Retina (tissue), 1 donor: Measurements from ENCODE around the gene ZNF222.

ENCODE experiments used
- DNase-seq: peaks from one replicate; pipeline ENCODE4 v3.0.0-alpha.2; 2016

ZNF222 gene

DNA sequence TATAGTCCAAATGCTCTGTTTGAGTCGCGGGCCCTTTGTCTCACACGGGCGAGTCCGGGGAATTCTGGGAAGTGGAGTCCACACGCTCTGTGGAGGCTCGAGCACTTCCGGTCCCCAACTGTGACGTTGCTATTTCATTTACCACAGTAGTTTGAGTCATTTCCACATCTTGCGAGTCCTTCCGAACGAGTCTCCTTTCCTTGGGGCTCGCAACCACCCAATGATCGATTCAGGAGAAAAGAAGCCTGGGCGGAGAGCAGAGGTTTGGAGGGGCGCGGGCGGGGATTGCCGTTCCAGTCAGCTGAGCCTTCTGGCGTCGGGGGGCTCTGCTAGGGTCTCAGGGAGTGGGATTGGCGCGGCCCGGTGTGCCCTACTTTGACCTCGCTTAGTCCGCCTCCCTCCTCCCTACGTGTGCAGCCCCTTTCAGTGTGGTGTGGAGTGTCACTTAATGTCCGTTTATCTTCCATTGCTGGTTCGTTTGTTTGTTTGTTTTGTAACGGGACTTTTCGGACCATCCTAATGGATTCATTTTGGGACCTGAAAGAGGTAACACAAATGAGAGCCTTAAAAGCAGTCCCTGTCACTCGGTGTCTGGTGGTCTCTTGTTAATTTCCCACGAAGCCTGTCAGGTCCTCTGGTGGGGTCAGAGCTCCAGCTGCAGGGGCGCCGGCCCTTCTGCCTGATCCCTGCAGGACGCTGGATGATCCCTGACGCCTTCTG, at the start of gene ZNF222:
ZNF222 (plus strand) TSS at position 163 of the 720 bp plus-strand sequence; CDS start at position 221, 58 bp downstream.
- peak; percentile 91 for DNase-seq

DNA sequence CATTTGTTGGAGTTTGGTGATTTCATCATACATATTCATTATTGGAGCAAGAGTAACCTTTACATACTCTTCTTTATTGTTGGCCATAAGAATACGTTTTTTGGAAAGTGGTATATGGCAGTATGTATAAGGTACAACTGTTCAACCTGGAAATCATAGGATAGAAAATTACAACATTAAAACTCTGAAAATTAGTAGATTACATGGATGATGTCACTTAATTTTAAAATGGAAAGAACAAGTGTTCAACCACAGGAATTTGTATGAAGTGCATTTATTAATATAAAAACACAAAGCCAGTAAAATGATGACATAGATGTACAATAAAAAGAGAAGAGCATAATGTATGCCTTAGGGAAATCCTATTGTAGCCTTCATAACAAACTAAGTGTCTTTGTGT, 48.4 kb upstream of the ZNF222 start:
- no peak for DNase-seq

- DNase-seq: no peak
These were observed 41.7 kb upstream of the ZNF222 start for GRCh38 chr19:43983544-43983911.

DNA sequence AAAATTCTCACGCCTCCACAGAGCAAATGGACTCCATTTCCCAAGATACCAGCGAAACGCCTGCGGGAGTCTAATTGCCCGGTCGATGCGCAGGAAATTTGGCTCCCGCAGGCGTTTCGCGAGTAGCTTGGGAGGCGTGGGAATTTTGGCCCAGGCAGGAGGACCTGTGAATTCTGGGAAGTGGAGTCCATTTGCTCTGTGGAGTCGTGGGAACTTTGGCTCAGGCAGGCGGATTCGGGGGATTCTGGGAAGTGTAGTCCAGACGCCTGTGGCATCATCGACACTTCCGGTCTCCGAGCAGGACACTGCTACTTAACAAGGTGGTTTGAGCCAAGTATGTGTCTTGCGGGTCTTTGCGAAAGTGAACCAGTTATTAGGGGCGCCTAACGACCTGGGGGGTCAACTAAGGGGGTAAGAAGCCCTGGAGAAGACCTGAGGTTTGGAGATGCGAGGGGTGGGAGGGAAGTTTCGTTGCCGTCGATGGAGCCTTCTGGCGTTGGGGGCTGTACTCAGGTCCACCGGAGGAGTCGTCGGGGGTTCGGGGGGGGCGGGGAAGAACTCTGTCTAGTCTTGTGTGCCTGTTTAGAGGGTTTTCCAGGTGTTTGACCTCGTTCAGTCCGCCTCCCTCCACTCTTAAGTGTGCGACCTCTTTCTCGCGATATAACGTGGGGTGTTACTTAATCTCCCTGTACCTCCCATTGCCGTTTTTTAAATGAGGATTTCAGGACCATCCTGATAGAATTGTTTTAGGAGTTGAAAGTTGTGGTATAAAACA, 41.1 kb upstream of the ZNF222 start, which contains the start of gene ZNF155:
ZNF155 (plus strand) TSS at position 277 of the 775 bp plus-strand sequence. CDS start 4,356 bp downstream, outside the sequence.
- peak; percentile 94 for DNase-seq

DNA sequence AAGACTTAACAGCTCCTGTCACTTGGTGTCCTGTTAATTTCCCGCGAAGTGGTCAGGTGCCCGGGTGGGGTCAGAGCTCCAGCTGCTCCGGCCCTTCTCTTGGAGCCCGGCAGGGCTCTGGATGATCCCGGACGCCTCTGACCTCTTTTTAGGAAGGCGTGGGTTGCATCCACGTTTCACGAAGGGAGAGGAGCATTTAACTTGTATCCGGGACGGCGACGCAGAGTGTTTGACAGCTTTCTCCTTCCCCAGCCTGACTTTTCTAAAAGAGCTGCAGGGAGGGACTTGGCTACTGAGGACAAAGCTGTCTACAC, 40.5 kb upstream of the ZNF222 start:
- DNase-seq: no peak

GRCh38 chr19:43997631-43998290, 27.4 kb upstream of the ZNF222 start:
- DNase-seq: no peak

DNA sequence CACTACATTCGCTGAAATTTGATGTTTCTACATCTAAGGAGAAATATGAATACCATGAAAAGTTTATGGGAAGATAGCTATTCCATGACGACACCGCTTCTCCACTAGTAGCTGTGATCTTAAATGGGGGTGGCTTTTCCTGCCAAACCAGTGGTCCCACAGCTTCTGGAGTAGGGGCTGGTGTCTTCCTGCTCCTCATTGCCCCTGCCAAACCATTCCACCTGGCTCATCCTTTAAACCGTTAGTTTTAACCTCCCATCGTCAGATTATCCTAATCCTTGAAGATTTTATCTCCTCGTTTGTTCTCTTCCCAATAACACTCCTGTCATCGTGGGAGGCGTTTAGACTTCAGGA, 23.0 kb upstream of the ZNF222 start:
- no peak for DNase-seq

DNA sequence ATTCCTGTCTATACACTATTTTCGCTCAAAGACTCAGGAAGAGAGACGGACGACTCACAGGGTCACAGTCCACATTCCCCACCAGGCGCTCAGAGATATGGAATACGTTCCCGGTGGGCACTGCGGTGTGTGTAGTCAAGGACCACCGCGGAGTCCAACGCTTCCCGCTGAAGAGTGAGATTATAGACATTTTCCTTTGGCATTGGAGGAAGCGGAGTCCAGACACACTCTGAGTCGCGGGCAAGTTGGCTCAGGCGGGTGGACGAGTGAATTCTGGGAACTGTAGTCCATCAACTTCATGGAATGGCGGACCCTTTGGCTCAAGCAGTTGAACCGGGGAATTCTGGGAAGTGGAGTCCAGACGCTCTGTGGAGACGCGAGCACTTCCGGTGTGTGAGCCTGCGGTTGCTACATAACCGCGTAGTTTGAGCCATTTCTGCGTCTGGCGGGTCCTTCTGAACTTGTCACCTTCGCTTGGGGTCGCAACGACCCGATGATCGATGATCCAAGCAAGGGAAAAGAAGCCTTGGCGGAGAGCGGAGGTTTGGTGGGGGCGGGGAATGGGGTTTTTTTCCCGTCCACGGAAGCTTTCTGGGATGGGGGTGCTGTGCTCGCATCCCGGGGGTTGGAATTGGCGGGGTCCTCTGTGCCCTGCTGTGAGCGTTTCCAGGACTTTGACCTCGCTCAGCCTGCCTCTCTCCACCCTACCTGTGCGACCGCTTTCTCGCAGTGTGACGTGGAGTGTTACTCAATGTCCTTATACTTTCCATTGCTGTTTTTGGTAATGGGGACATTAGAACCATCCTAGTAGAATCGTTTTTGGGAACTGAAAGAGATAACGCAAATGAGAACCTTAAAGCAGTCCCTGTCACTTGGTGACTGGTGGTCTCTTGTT, 22.4 kb upstream of the ZNF222 start, which contains the start of gene ZNF230:
ZNF230 (plus strand) TSS at position 392 of the 895 bp plus-strand sequence. CDS start 4,122 bp downstream, outside the sequence.
- DNase-seq: peak; percentile 92

DNA sequence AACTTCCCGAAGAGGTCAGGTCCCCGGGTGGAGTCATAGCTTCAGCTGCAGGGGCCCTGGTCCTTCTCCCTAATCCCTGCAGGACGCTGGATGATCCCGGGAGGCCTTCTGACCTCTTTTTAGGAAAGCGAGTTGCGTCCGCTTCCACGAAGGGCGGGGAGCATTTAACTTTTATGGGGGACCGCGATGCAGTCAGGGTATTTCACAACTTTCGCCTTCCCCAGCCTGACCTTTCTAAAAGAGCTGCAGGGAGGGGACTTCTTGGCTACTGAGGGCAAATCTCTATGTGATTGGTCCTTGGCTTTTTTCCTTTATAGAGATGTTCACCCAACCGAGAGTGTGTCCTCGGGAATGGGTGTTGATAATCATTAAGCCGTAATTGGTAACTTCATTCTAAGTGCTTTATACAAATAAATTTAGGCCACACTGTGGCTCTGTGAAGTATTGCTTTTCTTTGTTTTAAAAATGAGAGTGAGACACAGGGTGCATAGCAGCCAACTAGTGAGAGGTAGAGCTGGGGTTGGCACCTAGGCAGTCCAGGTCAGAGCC, 21.6 kb upstream of the ZNF222 start:
- DNase-seq: no peak

DNA sequence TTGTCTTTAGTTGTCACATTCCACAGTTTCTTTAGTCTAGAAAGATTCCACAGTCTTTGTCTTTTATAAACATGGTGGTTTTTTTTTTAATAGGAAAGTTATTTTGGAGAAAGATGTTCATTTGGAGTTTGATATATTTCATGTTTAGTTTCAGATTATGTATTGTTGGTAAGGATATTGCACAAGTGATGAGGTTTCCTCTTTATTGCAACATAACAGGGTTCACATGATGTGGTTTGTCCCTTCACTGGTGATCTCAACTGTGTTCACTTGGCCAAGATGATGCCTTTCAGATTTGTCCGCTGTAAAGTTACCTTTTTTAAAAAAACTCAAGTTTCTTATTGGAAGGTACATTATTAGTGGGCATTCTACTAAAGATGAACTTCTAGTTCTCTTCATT, 19.2 kb upstream of the ZNF222 start:
- no peak for DNase-seq

DNA sequence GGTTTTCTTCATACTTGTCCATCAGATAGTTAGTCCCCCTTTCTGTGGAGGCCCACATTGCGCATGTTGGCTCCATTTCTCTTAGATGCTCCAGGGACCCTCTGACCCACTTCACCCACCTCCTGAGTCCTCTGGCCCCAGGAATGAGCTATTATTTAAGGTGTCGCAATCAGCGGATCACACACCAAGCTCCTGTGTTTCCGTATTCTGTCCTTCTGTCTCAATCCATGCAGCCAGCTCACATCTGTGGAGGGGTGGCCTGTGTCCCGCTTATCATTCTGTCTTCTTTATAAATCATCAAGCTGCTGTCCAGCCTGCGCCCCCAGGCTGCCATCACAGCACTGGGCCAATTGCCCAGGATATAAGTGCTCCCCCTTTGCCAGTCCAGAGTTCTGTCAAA, 17.7 kb upstream of the ZNF222 start:
- no peak for DNase-seq

GRCh38 chr19:44010468-44010867, 14.7 kb upstream of the ZNF222 start:
- no peak for DNase-seq

- DNase-seq: no peak
These were observed 5.7 kb upstream of the ZNF222 start for GRCh38 chr19:44019498-44019897.

DNA sequence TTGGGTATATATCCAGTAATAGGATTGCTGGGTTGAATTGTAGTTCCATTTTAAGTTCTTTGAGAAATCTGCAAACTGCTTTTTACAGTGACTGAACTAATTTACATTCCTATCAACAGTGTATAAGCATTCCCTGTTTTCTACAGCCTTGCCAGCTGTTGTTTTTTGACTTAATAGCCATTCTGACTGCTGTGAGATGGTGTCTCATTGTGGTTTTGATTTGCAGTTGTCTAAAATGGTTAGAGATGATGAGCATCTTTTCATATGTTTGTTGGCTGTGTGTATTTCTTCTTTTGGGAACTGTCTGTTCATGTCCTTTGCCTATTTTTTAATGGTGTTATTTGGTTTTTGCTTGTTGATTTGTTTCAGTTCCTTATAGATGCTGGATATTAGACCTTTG, 4.0 kb upstream of the ZNF222 start:
- no peak for DNase-seq

DNA sequence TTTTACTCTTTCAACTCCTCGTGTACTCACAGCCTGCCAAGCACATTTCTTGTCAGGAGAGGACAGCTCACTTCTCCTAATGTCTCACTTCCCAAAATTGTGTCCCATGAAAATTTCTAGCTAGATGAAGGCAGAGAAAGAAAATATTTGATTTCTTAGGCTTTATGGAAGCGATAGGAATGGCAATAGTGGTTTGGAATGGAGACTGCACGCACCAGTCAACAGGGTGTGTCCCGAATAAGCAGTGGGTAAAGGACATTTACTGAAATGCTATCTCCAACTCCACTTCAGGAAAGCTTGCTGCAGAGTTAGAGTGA, 321 bp upstream of the ZNF222 start:
- DNase-seq: no peak

GRCh38 chr19:44026622-44027021, 1.4 kb downstream of the ZNF222 start:
- DNase-seq: no peak

DNA sequence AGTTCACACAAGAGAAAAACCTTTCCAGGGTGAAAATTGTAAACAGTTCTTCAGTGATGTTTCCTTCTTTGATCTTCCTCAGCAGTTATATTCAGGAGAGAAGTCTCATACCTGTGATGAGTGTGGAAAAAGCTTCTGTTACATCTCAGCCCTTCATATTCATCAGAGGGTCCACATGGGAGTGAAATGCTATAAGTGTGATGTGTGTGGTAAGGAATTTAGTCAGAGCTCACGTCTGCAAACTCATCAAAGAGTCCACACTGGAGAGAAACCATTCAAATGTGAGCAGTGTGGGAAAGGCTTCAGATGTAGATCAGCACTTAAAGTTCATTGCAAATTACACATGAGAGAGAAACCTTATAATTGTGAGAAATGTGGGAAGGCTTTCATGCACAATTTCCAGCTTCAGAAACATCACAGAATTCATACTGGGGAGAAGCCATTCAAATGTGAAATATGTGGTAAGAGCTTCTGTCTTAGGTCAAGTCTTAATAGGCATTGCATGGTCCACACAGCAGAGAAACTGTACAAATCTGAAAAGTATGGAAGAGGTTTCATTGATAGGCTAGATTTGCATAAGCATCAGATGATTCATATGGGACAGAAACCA, 6.9 kb downstream of the ZNF222 start:
- DNase-seq: no peak

DNA sequence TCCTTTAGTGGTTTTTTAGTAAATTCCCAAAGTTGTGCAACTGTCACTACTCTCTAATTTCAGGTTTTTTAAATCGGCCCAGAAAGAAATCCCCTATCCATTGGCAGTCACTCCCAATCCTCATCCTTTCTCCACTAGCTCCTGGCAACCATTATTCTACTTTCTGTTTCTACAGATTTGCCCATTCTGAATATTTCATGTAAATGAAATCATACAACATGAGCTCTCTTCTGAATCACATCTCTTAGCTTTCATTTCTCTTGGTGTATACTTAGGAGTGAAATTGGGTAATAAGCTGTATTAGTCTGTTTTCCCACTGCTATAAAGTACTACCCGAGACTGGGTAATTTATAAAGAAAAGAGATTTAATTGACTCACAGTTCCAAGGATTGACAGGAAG, 17.0 kb downstream of the ZNF222 start:
- no peak for DNase-seq

GRCh38 chr19:44050740-44051649, 25.8 kb downstream of the ZNF222 start:
- DNase-seq: peak; percentile 5

- peak; percentile 90 for DNase-seq
These were observed 26.6 kb downstream of the ZNF222 start, which contains the start of gene ZNF223 for GRCh38 chr19:44051650-44052402. ZNF223 (plus strand) TSS chr19:44052036; CDS start chr19:44055177, 3,141 bp downstream.
